ENCODE data around the gene MYOM3. TPM values are rescaled to one million over a fixed set of nuclear protein-coding genes. Genes with fewer than 3 reads are reported as not detected.

The MYOM3 gene
- total and polyA plus RNA-seq, 2 of the 13 experiments (the other 11 are each of a cell fraction or from before 2014, with no cell fraction given) = 5.8 to 15.3 TPM

- TF ChIP-seq ZKSCAN5 (CRISPR knock-in tag; IDR thresholded peaks at IDR 0.05) = no peak
- no peak for TF ChIP-seq PLRG1 (conservative IDR thresholded peaks at IDR 0.05)
- no peak for TF ChIP-seq ZNF547 (CRISPR knock-in tag; IDR thresholded peaks at IDR 0.05)
- TF ChIP-seq ATF3 (CRISPR knock-in tag; IDR thresholded peaks at IDR 0.05) = no peak
- no peak for TF ChIP-seq KAT7 (CRISPR knock-in tag; IDR thresholded peaks at IDR 0.05; ENCODE audit: borderline replicate concordance)
- no peak for TF ChIP-seq HOXA9 (CRISPR knock-in tag; IDR thresholded peaks at IDR 0.05; ENCODE audit: borderline replicate concordance)
- TF ChIP-seq ZFP90 (CRISPR knock-in tag; IDR thresholded peaks at IDR 0.05; ENCODE audit: borderline replicate concordance) = 0 out of 2 replicates have a peak, but pooled peaks have one; percentile 71
- TF ChIP-seq AKAP8 (CRISPR knock-in tag; IDR thresholded peaks at IDR 0.05) = no peak
- TF ChIP-seq, protein P1, sequence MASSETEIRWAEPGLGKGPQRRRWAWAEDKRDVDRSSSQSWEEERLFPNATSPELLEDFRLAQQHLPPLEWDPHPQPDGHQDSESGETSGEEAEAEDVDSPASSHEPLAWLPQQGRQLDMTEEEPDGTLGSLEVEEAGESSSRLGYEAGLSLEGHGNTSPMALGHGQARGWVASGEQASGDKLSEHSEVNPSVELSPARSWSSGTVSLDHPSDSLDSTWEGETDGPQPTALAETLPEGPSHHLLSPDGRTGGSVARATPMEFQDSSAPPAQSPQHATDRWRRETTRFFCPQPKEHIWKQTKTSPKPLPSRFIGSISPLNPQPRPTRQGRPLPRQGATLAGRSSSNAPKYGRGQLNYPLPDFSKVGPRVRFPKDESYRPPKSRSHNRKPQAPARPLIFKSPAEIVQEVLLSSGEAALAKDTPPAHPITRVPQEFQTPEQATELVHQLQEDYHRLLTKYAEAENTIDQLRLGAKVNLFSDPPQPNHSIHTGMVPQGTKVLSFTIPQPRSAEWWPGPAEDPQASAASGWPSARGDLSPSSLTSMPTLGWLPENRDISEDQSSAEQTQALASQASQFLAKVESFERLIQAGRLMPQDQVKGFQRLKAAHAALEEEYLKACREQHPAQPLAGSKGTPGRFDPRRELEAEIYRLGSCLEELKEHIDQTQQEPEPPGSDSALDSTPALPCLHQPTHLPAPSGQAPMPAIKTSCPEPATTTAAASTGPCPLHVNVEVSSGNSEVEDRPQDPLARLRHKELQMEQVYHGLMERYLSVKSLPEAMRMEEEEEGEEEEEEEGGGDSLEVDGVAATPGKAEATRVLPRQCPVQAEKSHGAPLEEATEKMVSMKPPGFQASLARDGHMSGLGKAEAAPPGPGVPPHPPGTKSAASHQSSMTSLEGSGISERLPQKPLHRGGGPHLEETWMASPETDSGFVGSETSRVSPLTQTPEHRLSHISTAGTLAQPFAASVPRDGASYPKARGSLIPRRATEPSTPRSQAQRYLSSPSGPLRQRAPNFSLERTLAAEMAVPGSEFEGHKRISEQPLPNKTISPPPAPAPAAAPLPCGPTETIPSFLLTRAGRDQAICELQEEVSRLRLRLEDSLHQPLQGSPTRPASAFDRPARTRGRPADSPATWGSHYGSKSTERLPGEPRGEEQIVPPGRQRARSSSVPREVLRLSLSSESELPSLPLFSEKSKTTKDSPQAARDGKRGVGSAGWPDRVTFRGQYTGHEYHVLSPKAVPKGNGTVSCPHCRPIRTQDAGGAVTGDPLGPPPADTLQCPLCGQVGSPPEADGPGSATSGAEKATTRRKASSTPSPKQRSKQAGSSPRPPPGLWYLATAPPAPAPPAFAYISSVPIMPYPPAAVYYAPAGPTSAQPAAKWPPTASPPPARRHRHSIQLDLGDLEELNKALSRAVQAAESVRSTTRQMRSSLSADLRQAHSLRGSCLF (CRISPR knock-in tag; IDR thresholded peaks at IDR 0.05; ENCODE audit: borderline replicate concordance) = no peak
- no peak for TF ChIP-seq BATF2 (CRISPR knock-in tag; IDR thresholded peaks at IDR 0.05)
- no peak for TF ChIP-seq FLYWCH1 (CRISPR knock-in tag; IDR thresholded peaks at IDR 0.05)
- TF ChIP-seq RELA (CRISPR knock-in tag; IDR thresholded peaks at IDR 0.05) = peak; percentile 71; the same call in 1 of the 2 replicates
- 0 out of 2 replicates have a peak, but pooled peaks have one; percentile 29 for TF ChIP-seq MAZ (IDR thresholded peaks at IDR 0.05; ENCODE audit: borderline replicate concordance, low read depth, low read length)
- peak; percentile 73; the same call in 1 of the 2 replicates for TF ChIP-seq MAZ (CRISPR knock-in tag; IDR thresholded peaks at IDR 0.05; ENCODE audit: low read depth)
- no peak for TF ChIP-seq STAT6 (CRISPR knock-in tag; IDR thresholded peaks at IDR 0.05; ENCODE audit: borderline replicate concordance)
- TF ChIP-seq PHF21A (CRISPR knock-in tag; IDR thresholded peaks at IDR 0.05) = peak; percentile 87
- peak; percentile 57; the same call in 1 of the 2 replicates for TF ChIP-seq ZNF678 (CRISPR knock-in tag; IDR thresholded peaks at IDR 0.05)
- TF ChIP-seq ZNF431 (CRISPR knock-in tag; IDR thresholded peaks at IDR 0.05; ENCODE audit: borderline replicate concordance, low read depth) = 0 out of 2 replicates have a peak, but pooled peaks have one; percentile 70
- TF ChIP-seq ZNF263 (CRISPR knock-in tag; IDR thresholded peaks at IDR 0.05) = peak; percentile 100
Observed at GRCh38 chr1:24108334-24109165, 3.4 kb downstream of the MYOM3 start (continued).

All from HepG2 (cell line).